HG03060 (cell line): Measurements from ENCODE around the gene GALNT17.
"Not testable (repeated sequence)": the region's sequence is repeated elsewhere in the genome, so short reads cannot be mapped to it uniquely, and the experiment has no call there.

ENCODE experiments used
- ATAC-seq: cut with Tn5 transposase; IDR thresholded peaks from one replicate; pipeline ENCODE4 v1.9.1; 2021; ENCODE audit warnings: low read depth, moderate number of reproducible peaks; ENCODE audit not compliant: unreplicated experiment

Gene GALNT17

GRCh38 chr7:71601851-71602250 is 469.9 kb downstream of the GALNT17 start:
- ATAC-seq = no peak

GRCh38 chr7:71604818-71605414 is 473.0 kb downstream of the GALNT17 start:
- no peak for ATAC-seq

GRCh38 chr7:71611986-71612385 is 480.0 kb downstream of the GALNT17 start:
- no peak for ATAC-seq

- no peak for ATAC-seq
Measured at GRCh38 chr7:71612911-71613310, 481.0 kb downstream of the GALNT17 start.

- ATAC-seq = no peak
Measured at GRCh38 chr7:71613313-71613712, 481.4 kb downstream of the GALNT17 start.

- no peak for ATAC-seq
Measured at GRCh38 chr7:71615017-71615416, 483.1 kb downstream of the GALNT17 start.

- ATAC-seq = no peak
Measured at GRCh38 chr7:71616217-71616616, 484.3 kb downstream of the GALNT17 start.

- ATAC-seq = no peak
Measured at GRCh38 chr7:71618278-71618677, 486.3 kb downstream of the GALNT17 start.

- no peak for ATAC-seq
Measured at GRCh38 chr7:71625545-71625944, 493.6 kb downstream of the GALNT17 start.

- no peak for ATAC-seq
Measured at GRCh38 chr7:71626206-71626605, 494.3 kb downstream of the GALNT17 start.

- no peak for ATAC-seq
Measured at GRCh38 chr7:71627651-71628050, 495.7 kb downstream of the GALNT17 start.

- no peak for ATAC-seq
Measured at GRCh38 chr7:71630516-71630915, 498.6 kb downstream of the GALNT17 start.

- ATAC-seq = no peak
Measured at GRCh38 chr7:71633551-71634008, 501.6 kb downstream of the GALNT17 start.

- ATAC-seq = not testable (repeated sequence)
Measured at GRCh38 chr7:71635849-71636248, 503.9 kb downstream of the GALNT17 start.

GRCh38 chr7:71636329-71636728 is 504.4 kb downstream of the GALNT17 start:
- ATAC-seq = no peak

GRCh38 chr7:71637578-71637977 is 505.6 kb downstream of the GALNT17 start:
- ATAC-seq = no peak

- no peak for ATAC-seq
Measured at GRCh38 chr7:71638108-71638507, 506.2 kb downstream of the GALNT17 start.

- ATAC-seq = no peak
Measured at GRCh38 chr7:71639382-71640085, 507.6 kb downstream of the GALNT17 start.

- not testable (repeated sequence) for ATAC-seq
Measured at GRCh38 chr7:71643031-71643430, 511.1 kb downstream of the GALNT17 start.

GRCh38 chr7:71645836-71646235 is 513.9 kb downstream of the GALNT17 start:
- no peak for ATAC-seq

GRCh38 chr7:71649812-71650211 is 517.9 kb downstream of the GALNT17 start:
- no peak for ATAC-seq

- ATAC-seq = no peak
Measured at GRCh38 chr7:71650653-71651337, 518.9 kb downstream of the GALNT17 start.
